ENCODE measurements around the gene EPM2AIP1. TPM values are rescaled to one million over a fixed set of nuclear protein-coding genes. Genes with fewer than 3 reads are reported as not detected.
"Not testable (repeated sequence)": the region's sequence is repeated elsewhere in the genome, so short reads cannot be mapped to it uniquely, and the experiment has no call there.

EPM2AIP1 gene
- total RNA-seq, 2 donors from 2014 or later = 15.3 to 19.9 TPM

DNA sequence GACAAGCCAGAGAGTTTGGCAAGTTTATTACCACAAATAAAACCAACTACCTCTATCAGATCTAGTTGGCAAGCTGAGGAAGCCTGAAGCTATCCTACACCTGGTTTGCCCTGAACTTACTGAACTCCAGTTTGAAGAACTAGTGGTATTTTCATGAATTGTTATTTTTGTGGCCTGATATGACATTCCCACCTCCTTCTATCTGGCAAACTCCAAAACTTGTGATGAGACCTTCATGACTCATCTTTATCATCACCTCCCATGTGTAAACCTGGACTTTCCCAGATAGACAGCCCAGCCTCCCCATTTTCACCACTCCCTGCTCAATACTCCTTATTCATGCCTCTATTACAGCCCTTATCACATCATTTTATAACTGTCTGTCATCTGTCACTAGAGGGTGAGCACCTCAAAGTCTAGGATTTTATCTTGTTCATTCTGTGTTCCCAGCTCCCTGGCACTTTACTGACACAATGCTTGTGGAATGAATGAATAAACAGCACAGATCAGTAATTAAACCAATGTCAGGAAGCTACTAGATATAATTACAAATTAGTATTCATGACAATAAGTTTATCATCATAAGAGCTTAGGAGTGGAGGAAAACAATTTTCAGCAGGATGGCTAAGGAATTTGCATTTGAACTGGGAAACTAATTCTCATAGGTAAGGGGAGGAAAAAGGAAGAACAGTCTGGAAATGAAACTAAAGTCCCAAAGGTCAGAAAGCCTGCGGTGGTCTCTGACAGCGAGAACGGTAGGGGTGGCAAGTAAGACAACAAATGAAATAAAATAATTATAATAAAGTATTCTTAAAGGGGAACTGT, 34.9 kb downstream of the EPM2AIP1 start:
- no peak for DNase-seq (ENCODE audit: low spot score)
- intact Hi-C loops (cut with DNase I) = loop anchor here in 1 of 2 donors (10.0 kb wide), 1 partner anchor 223 kb away; no protein-coding TSS in a partner anchor

DNA sequence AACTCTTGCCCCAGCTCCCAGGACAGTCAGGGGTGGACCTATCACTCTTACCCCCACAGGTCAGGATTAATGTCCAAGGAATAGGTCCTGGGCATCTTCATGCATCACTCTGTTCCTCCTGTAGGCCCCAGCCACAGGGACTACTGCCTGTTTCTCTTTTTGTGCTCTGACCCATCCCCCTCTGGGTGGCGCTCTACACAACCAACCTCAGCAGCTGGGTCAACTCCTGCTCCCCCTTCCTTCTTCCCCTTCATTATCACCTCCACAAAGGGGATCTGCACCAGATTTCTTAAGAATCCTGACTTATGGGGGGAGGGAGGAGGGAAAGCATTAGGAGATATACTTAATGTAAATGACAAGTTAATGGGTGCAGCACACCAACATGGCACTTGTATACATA, 35.9 kb downstream of the EPM2AIP1 start:
- DNase-seq (ENCODE audit: low spot score) = no peak
- intact Hi-C loops (cut with DNase I) = loop anchor here in 1 of 2 donors (10.0 kb wide), 1 partner anchor 222 kb away; no protein-coding TSS in a partner anchor

DNA sequence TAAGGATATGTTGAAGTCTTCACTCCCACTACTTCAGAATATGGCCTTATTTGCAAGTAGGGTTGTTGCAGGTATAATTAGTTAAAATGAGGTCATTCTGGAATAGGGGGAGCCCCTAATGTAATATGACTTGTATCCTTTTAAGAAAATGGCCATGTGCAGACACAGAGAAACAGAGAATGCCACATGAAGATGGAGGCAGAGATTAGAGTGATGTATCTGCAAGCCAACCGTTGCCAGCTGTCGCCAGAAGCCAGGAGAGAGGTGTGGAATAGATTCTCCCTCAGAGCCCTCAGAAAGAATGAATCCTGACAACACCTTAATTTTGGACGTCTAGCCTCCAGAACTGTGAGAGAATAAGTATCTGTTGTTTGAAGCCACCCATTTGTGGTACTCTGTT, 36.8 kb downstream of the EPM2AIP1 start:
- no peak for DNase-seq (ENCODE audit: low spot score)
- intact Hi-C loops (cut with DNase I) = loop anchor here in 1 of 2 donors (10.0 kb wide), 1 partner anchor 221 kb away; no protein-coding TSS in a partner anchor

DNA sequence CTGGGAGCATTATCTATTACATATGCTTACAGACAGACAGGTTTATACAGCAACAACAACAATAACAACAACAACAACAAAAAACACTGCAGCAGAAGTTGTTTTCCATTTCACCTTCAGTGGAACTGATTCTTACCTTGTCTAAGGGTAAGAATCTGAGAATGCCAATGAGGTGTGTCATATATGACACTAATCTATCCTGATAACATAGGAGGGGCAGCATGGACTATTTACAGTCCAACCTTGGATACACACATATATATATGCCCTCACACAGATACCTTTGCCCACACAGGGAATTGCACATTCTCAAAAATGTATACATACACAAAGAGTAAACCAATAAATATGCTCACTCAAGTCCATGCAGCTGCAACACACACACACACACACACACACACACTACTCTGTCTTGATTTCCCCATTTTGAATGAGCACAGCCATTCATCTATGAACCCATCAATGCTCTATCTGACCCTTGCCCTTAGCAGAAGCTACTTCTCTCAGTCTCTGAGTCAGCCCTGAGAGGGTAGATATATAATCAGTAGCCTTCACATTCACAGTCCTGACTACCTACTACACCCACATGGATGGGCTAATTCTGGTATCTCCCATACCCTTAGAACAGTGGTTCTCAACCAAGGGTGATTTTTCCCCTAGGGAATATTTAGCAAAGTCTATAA, 38.3 kb downstream of the EPM2AIP1 start:
- DNase-seq (ENCODE audit: low spot score) = no peak
- intact Hi-C loops (cut with DNase I) = loop anchor here in 1 of 2 donors (10.0 kb wide), 1 partner anchor 220 kb away; no protein-coding TSS in a partner anchor

DNA sequence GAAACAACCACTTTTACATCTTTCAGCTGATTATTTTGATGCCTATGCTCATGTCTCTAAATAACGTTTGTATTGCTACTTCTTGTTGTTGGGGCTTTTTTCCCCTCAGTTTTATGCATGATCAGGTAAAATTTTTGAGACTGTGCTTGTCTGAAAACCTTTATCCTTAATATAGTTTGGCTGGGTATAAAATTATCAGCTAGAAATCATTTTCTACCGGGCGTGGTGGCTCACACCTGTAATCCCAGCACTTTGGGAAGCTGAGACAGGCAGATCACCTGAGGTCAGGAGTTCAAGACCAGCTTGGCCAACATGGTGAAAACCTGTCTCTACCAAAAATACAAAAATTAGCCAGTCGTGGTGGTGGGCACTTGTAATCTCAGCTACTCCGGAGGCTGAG, 45.1 kb downstream of the EPM2AIP1 start:
- DNase-seq (ENCODE audit: low spot score); intact Hi-C loops (cut with DNase I): not testable (repeated sequence)

DNA sequence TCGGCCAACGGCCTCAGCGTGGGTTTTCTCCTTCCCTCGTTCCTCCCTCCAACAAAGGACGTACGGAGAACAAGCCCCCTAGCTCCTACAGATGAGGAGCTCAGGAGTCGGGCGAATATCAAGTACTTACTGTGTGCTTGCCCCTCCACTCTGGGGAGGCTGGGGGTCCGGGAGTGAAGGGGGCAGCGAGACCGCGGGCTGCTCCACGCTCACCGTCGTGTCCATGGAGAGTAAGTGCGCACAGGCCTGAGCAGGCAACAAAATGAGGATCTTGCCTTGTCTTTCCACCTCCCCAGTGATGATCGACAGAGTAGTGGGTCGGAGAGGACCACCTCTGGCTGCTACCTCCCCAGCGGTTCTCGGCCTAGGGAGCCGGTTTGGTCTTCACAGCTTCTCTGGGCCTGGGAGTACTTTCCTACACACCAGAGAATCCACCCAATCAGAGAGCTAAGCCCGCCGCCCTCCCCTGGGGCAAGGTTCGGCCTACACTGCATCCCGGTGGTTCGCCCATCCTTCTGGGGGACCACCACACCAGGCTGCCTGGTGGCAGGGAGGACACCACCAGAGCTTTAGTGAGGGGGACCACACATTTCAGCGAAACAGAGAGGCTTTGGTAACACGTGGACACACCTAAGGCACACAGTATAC, 47.5 kb downstream of the EPM2AIP1 start:
- intact Hi-C loops (cut with DNase I) = no loop called here
- no peak for DNase-seq (ENCODE audit: low spot score)

DNA sequence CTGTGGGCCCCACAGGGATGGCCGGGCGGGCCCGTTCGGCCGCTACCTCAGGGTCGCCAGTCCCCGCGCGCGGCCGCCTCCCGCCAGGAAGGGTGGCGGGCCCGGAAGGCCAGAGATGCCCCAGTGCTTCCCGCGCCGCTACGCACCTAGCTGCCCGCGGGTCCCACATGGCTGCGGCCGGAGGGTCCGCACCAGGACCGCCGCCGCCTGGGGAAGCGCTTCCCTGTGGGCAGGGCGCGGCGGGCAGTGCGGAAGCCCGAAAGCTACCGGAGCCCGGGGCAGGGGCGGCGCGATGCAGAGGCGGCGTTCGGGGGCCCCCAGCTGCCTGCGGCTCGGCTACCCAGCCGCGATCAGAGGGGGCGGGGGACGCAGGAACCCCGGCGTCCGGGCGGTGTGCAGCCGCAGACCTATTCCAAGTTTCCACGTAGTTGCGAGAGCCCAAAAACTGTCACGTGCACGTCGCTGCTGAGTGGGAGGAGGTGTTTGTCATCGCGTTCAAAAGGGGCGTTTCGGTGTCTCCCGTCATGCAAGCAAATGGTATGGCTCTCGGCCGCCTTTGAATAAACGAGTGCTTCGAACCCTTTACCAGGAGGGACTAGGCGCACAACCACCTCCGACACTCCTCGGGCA, 48.2 kb downstream of the EPM2AIP1 start, which contains the start of gene TRANK1:
Gene TRANK1 (minus strand): TSS at position 414 of the 630 bp plus-strand sequence. CDS start 245 bp downstream, at position 169.
- intact Hi-C loops (cut with DNase I) = no loop called here
- DNase-seq (ENCODE audit: low spot score) = peak; percentile 93

DNA sequence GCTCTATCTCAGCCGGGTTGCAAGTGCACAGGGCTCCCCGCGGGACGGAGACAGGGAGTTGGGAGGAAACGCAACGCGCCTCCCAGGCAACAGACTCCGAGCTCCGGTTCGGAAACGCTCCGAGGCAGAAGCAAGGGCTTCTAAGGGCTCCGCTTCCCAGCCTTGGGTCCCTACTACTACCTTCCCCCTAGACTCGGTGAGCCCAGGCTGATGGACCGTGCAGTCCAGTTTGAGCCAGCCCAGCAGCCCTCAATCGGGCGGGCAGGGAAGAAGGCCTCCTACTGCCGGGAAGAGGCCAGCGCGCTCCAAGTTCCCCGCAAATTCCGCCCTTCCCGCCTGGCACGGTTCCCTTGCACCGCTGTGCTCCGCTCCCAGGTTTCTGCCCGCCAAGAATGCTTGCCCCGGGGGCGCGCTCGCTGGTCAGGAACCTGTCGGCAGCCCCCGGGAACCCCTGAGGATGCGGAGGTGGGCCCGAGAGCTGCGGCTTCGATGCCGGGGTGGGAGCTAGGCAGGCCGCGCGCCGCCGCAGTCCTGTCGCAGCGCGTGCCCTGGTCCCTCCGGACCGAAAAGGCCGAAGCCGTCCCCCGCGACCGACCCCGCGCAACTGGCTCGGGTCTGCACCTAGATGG, 48.8 kb downstream of the EPM2AIP1 start:
- DNase-seq (ENCODE audit: low spot score) = peak; percentile 90
- intact Hi-C loops (cut with DNase I) = no loop called here

DNA sequence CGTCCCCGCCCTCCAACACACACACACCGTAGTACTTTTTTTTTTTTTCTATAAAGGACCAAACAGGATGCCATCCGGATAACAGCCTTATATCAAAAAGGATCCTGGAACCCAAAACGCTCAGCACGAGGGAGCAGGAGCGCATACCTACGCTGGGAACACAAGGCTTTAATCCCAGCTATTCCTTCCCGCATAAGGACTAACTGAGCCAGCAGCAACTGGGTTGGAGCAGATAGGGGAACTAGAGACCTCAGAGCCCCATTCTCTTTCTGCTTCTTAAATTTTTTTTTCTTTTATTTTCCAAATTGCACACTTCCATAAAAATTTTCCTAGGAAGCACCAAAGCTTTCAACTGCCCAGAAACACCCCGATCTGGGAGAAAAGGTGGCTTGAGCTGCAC, 49.3 kb downstream of the EPM2AIP1 start:
- intact Hi-C loops (cut with DNase I) = no loop called here
- no peak for DNase-seq (ENCODE audit: low spot score)

DNA sequence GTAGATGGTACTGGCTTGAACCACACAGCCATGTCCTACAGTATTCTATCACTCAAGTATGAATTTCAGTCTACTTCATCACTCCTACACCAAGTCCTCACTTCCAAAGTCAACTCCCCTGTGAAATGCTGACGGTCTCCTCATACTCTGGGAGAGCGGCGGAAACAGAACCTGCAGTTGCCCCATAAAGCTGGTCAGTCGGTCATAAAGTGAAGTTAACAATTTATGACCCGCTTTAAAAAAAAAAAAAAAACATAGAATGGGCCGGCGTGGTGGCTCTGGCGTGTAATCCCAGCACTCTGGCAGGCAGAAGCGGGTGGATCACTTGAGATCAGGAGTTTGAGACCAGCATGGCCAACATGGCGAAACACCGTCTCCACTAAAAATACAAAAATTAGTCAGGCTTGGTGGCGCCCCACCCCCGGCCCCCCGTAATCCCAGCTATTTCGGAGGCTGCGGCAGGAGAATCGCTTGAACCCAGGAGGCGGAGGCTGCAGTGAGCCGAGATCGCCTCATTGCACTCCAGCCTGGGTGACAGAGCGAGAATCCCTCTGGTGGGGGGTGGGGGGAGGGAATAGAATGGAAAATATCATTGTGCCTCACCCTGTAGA, 50.2 kb downstream of the EPM2AIP1 start:
- intact Hi-C loops (cut with DNase I) = no loop called here
- no peak for DNase-seq (ENCODE audit: low spot score)

DNA sequence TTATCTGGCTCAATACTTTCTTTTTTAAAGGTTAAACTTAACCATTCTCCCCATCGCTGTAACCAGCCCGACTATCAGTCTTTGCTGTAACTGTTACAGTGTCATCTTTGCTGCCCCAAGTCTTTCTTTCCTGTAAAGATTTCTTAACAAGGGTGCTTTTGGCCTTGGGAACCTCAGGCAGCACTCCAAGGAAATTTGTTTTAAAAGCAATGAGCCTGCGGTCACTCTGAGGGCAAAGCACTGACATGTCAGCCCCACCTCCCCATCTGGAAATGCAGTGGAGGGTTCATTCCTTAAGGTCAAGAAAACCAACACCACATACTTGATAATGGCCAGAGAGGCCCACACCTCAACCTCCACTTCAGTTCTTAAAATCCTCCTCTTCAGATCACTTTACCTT, 51.3 kb downstream of the EPM2AIP1 start:
- intact Hi-C loops (cut with DNase I) = no loop called here
- DNase-seq (ENCODE audit: low spot score) = no peak

DNA sequence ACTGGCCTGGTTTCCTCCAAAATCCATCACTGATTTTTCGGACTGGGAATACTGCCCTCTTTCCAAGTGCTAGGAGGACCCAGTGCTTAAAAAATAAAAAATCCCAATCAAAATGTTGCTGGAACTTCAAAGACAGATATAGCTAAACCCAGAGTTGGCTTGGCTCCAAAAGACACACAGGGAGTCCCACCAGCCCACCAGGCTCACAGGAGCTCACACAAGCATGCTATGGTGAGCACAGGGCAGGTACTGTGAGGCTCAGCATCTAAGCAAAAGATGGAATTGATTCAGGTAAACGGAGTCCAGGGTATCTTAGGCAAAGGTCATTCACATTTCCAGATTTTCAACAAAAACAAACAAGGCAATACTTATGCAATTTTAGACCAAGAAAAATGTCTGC, 51.8 kb downstream of the EPM2AIP1 start:
- DNase-seq (ENCODE audit: low spot score) = no peak
- intact Hi-C loops (cut with DNase I) = no loop called here

DNA sequence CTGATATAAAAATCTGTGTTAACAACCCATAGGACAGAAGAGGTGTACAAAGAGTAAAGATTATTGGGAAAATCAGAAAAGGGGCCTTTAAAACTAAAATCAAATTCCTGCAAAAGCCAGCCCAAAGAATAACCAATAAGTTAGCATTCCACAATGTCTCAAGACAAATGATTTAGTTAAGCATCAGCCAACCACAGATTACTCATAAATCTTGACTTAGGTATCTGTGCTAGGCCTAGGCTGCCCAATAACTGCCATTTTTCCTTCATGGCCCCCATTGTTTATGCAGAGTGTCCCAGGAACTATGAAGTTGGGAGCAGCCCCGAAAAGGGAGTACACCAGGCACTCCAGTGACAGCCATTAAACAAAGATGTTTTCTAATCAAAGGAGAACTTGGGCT, 55.4 kb downstream of the EPM2AIP1 start:
- intact Hi-C loops (cut with DNase I) = no loop called here
- DNase-seq (ENCODE audit: low spot score) = no peak

Other genes with a start within 250 kb of the EPM2AIP1 start
- gene DCLK3, start 228.6 kb downstream of the EPM2AIP1 start, total RNA-seq = under 1 TPM in 1 of 2 donors, not detected in 1; 0.24 TPM
- gene TRANK1, start 48.1 kb downstream of the EPM2AIP1 start, total RNA-seq = 10 to 100 TPM; 13.9 to 23.5 TPM
- gene MLH1, start 387 bp upstream of the EPM2AIP1 start, total RNA-seq = 10 to 100 TPM; 24.2 to 26.9 TPM
- 10 to 100 TPM; 48.0 to 57.2 TPM for gene LRRFIP2, start 181.5 kb upstream of the EPM2AIP1 start, total RNA-seq